Prostate gland (tissue), 2 donors: ENCODE measurements around the gene DRC7.

Experiments
- CTCF ChIP-seq, 4 experiments: fragments of 200-600 bp in 2 of 4; fragments of 450-650 bp in 2 of 4; sonication (generic) in 2 of 4; IDR thresholded peaks; 1 replicate in 3 of 4; 2 replicates in 1 of 4; pipeline ENCODE4 v1.5.1; 2016 to 2019; ENCODE audit warnings: antibody characterized with exemption in 4 of 4, mild to moderate bottlenecking in 2 of 4, moderate library complexity in 2 of 4
- POLR2A ChIP-seq: fragments of 450-650 bp; IDR thresholded peaks from one replicate; pipeline ENCODE4 v1.6.1; 2016; ENCODE audit warnings: antibody characterized with exemption, mild to moderate bottlenecking

- TF ChIP-seq POLR2A (no peak), CTCF (IDR thresholded peaks at IDR 0.05) (no peak)
These were observed 32.4 kb upstream of the DRC7 start for GRCh38 chr16:57661936-57662906.
